ENCODE measurements around the gene C1orf167.

DNA sequence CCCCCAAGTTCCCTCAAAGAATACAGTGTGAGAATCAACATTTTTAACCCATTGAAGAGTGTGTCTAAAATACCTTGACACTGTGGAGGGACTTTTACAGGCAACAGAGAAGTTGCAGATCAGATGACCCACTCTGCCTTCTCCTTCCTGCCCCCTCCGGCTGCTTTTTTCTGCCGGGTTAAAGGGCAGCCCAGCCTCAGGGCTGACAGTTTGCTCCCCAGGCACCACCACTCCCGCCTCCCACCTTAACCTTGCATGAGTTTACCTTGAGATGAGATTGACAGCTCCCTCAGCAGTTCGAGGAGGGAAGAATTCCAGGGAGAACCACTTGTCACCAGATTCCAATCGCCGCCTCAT is 40.6 kb downstream of the C1orf167 start:
- TF ChIP-seq, protein P1, sequence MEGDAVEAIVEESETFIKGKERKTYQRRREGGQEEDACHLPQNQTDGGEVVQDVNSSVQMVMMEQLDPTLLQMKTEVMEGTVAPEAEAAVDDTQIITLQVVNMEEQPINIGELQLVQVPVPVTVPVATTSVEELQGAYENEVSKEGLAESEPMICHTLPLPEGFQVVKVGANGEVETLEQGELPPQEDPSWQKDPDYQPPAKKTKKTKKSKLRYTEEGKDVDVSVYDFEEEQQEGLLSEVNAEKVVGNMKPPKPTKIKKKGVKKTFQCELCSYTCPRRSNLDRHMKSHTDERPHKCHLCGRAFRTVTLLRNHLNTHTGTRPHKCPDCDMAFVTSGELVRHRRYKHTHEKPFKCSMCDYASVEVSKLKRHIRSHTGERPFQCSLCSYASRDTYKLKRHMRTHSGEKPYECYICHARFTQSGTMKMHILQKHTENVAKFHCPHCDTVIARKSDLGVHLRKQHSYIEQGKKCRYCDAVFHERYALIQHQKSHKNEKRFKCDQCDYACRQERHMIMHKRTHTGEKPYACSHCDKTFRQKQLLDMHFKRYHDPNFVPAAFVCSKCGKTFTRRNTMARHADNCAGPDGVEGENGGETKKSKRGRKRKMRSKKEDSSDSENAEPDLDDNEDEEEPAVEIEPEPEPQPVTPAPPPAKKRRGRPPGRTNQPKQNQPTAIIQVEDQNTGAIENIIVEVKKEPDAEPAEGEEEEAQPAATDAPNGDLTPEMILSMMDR (IDR thresholded peaks at IDR 0.05) = no peak
- TF ChIP-seq EP300 (IDR thresholded peaks at IDR 0.05) (no peak), POLR2A (IDR thresholded peaks at IDR 0.05) (no peak)
